GM19438 (cell line): ENCODE data around the gene MRGPRG.

Experiments used
- ATAC-seq: cut with Tn5 transposase; IDR thresholded peaks from one replicate; pipeline ENCODE4 v1.9.1; 2021; ENCODE audit warnings: low read depth; ENCODE audit not compliant: unreplicated experiment

The MRGPRG gene

DNA sequence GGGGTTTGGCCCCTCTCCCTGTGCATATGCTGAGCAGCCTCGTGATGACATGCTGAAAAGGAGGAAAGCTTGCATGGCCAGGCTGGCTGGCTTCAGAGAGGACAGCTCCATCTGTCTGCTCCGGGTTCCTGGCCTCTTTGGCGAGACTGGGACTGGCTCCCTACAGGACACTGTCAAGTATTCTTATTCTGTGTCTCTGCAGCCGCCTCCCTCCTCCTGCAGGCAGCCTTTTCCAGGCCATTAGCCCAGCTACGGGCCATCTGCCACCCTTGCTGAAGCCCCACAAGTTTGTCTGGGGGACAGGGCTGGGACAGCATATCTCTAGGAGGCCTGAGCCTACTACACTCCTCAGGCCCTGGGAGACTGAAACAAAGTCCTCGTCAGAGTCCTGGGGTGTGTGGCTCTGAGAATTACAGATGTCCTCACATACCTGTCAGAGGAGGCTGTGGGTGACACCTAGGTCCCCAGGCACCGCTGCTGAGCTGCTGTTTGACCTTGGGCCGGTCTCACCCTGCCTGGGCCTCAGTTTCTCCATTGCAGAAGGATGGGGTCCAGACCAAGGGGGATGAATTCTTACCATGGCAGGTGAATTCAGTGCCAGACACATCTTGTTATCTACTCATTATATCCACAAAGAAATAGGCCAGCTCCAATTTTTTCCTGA is 11.0 kb downstream of the MRGPRG start:
- no peak for ATAC-seq

DNA sequence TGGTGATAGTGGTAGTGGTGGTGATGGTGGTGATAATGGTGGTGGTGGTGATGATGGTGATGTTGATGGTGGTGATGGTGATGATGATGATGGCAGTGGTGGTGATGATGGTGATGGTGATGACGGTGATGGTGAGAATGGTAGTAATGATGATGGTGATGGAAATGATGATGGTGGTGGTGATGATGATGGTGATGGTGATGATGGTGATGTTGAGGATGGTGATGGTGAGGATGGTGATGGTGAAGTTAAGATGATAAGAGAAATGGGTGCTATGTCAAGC is 11.8 kb downstream of the MRGPRG start:
- ATAC-seq = no peak

DNA sequence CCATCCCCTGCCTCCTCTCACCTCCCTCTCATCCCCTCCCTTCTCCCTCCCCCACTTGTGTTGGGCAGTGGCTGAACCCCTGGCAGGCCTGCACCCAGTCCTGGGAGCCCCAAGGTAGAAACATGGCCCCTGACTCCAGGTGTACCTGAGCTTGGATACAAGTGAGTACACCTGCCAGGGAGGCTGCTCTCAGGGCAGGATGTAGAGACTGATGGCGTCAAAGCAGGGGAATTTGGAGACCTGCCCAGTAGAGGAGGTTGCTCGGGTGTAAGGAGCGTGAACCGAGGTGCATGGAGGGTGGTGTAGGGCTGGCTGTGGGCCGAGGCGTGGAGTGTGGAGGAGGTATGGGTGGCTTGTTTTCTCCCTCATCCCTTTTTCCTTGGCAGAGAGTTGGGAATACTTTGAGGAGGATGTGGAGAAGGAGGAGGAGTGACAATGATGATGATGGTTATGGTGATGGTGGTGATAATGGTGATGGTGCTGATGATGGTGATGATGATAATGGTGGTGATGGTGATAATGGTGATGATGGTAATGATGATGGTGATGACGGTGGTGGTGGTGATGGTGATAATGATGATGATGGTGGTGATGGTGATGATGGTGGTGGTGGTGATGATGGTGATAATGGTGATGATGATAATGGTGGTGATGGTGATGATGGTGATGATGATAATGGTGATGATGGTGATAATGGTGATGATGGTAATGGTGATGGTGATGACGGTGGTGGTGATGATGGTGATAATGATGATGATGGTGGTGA is 12.3 kb downstream of the MRGPRG start:
- no peak for ATAC-seq

DNA sequence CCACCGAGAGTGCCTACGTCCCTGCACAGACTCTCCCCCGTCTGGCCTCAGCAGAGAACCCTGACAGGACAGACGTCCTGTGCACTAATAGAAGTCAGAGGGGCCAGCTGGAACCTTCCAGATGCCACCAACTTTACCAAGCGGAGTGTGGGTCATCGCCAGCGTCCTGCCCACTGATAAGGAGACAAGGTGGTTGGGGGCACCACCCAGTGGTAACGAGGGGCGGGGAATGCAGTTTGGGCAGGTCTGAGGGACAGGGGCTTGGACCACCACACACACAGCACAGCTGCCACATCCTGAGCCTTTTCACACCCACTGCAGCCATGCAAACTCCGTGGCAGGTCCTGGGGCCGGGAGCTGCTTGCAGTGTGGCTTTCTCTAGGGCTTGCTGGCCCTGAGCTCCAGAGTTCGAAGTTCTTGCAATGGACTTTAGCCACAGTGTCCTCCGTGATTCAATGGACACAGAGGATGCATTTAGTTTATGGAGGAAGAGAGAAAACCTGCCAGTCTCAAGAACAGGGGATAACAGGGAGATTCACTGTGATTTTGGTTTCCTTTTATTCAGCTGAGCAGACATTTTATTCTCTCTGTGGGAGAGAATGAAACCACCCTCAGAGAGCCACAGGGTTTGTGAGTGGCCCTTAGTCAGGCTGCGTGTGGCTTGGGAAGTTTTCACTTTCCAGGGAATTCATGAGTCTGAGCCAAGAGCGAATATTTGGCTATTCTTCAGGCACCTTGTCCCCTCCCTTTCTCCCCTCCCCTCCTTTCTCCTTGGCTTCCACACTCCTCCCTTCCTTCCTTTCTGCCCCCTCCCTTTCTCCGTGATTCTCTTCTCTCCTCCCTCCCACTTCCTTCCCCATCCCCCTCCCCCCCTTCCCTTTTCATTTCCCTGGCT is 13.1 kb downstream of the MRGPRG start:
- ATAC-seq = no peak

DNA sequence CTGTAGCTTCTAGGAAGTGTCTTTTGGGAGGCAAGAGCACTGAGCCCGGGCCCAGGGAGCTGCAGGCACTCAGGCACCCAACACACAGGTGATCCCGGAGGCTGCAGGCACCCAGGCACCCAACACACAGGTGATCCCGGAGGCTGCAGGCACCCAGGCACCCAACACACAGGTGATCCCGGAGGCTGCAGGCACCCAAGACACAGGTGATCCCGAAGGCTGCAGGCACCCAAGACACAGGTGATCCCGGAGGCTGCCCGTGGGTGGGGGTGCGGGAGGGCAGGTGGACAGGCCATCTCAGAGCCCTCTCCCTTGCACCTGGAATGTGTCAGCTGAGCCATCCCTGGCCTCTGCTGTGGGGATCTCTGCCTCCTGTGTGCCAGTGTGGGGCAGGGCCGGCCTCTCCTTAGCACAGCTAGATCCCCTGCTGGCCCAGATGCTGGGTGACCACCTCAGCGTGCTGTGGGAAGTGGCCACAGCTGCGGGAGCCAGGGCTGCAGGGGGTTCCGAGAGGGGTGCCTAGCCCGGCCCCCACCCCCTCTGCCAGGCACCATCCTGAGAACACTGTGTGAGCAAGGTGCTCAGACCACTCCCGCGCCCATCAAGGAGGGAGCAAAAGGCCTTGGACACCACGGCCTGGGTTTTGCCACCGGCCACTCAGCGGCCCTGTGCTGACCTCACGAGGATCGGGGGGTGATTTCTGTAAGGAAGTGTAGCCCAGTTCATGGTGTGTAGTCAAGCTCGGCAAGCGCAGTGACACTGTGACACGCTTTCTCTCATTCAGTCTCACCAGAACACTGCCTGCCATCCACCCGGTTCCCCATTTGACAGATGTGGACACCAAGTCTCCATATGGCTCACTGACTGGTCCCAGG is 14.2 kb downstream of the MRGPRG start:
- ATAC-seq = no peak

DNA sequence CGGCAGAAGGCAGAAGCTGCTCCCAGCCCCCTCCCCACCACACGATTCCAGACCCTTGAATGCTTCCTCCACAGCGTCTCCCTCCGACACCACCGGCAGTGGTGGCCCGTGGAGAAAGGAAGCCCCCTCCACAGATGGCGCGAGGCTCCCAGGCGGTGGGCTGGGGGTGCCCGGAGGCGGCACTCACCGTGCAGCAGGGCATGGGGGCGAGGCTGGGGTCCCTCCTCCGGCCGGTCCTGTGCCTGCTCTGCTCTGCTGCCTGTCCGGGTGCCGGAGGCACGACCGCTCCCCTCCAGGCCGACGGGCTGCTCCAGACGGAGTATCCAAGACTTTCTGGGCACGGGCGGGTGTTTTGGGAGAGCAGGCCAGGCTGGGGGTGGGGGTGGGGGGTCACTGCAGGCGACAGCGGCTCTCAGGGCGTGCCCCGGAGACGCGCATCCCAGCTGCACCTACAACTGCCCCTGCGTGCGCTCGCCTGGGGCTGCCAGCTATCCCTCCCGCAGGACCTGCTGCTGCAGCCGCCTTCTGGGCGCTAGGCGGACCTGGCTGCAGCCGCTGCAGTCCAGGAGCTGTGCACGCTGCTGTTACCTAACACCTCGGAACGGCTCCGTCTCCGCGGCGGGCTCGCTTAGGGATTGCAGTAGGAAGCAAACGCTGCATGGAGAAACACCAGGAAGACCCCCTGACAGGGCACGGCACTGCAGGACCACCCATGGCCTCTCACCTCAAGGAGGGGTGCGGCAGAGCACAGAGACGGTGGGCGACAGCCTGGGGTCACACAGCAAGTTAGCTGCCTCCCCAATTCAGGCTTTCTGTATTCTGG is 15.2 kb downstream of the MRGPRG start:
- no peak for ATAC-seq

DNA sequence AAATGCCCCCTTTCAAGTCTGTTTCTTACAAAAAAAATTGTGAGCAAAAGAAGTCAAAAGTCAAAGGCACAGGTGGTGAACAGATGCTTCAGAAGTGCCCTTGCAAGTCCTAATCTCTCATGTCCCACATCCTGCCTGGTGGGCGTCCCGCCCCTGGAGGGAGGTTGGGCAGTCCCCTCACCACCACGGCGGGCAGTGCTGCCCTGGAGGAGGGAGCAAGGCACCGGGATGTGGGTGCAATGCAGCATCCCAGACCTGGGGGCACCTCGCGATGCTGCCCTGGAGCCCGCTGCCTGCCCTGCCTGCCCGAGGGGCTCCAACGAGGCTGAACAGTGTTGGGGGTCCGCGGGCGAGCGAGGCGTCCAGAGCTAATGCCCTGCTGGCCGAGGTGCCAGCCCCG is 15.9 kb downstream of the MRGPRG start:
- no peak for ATAC-seq

DNA sequence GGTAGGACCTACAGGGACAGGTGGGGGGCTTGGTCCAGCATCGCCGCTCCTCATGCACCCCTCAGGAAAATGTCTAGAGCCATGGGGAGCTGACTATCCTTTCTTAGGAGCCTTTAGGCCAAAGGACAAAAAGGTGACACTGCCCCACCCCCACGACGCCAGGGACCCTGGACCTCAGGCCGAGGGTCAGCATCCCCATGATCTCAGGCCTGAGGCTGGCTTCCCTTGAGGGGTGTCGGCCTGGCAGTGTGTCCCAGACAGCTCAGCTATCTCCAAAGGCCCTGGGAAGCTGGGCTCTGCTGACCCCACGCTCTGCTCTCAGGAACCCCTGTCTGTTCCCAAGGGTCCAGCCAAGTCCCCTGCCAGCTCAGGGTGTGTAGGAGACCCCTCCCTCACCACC is 16.3 kb downstream of the MRGPRG start:
- no peak for ATAC-seq

DNA sequence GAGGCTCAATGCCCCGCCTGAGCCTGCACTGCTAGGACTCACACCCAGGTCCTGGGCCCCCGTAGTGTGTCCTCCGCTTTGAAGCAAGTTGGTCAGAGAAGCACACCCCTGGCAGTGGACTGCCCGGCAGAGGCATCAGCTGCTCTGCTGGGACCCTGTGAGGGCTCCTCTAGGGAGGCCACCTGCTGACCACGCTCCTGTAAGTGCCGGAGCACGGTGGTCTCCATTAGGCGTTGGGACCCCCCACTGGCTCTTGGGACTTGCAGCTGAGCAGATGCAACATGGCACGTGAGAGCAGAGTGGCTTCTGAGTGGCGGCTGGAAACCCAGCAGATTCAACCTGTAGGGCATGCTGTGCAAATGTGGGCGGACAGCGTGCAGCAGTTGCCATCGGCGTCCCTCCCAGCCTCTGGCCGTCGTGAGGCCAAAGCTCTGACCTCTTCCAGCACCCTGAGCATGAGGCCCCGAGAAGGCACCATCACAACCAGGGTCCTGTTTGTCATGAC is 16.9 kb downstream of the MRGPRG start:
- no peak for ATAC-seq

DNA sequence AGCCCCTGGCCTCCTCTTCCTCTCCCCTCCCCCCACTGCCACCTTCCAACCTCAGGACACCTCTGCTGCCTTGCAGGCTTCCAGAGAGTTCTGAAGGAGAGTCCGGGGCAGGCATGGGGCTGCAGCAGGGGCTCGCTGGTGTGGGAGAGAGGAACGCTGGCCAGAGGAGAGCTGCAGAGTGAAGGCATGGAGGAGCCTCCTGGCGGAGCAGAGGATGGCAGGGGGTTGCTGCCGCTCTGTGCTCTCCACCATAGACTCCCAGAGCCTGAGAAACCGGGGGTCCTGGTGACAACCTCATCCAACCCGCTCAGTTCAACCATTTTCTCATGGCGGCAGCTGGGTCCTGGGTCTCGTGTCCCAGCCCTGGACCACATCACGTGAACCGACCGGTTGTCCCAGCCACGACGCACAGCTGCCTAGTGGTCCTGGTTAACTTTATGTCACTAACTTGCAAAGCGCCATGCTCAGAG is 17.5 kb downstream of the MRGPRG start:
- no peak for ATAC-seq

DNA sequence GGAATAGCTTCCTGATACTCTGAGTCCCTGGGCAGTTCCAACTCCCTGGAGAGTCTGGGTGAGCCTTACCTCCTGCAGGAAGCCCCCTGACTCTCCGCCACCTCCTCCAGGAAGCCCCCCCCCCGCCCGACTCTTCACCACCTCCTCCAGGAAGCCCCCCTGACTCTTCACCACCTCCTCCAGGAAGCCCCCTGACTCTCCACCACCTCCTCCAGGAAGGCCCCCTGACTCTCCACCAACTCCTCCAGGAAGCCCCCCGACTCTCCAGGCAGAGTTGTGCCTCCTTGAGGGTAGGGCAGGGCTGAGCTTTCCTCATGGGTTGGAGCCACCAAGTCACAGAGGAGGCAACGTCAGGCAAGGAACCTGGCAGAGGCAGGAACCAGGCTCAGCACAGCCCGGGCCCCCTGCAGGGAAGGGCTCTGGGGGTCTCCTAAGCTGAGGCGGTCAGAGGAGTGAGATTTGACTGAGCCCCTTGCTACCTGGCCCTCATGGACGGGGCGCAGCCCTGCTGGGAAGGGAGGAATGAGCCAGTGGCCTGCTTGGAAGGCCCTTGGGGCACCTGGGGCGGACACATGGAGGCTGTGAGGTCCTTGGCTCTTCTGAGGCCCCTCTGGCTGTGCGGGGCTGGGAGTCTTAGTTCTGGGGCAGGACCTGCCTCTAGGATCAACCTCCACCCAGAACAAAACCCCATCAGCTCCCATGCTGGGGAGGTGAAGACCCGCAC is 18.1 kb downstream of the MRGPRG start:
- no peak for ATAC-seq

DNA sequence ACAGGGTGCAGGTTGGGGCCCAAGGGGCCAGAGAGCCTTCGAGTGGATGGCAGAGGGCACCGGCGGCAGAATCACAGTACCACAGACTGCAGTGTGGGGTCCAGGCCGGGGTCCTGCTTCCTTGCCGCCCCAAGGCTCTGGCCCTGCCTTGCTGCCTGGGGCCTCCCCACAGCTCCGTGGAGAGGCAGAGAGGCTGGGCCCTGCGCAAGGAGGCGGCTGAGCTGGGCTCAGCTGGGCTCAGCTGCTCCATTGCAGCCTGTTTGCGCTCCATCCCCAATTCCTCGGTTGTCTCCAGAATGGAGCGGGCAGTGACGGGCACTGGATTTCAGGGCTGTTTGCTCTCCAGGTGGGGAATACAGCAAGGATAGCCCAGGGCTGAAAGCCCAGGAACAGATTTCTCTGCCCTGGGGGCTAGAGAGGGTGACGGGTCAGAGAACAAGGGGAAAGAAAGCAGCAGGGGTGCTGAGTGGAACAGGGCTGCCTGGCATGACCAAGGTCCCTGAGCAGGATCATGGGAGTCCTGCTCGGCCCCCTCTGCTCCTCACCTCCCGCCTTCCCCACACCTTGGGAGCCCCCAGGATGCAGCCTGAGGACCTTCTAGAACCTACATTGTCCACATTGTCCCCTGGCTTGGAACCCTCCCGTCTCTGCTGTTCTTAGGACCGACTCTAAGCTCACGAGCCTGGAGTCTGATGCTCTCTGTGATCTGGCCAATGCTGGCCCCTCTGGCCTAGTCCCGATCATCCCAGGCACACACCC is 18.9 kb downstream of the MRGPRG start:
- ATAC-seq = no peak

DNA sequence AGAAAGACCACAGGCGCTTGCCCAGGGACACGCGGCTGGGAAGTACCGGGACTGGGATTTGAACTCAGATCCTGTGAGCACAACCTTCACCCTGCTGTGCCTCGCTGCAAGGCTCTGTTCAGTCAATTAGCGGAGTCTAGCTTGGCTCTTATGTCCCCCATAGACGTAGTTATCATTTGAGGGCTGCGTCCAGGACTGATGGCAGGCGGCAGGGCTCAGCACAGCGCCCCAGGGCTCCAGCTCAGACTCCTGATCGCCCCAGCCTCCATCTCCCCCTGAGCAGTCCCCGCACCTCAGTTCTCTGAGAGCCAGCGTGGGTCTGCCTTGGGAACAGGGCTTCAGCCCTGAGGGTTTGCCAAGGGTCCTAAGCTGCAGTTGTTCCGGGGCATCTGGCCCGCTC is 19.8 kb downstream of the MRGPRG start:
- no peak for ATAC-seq

DNA sequence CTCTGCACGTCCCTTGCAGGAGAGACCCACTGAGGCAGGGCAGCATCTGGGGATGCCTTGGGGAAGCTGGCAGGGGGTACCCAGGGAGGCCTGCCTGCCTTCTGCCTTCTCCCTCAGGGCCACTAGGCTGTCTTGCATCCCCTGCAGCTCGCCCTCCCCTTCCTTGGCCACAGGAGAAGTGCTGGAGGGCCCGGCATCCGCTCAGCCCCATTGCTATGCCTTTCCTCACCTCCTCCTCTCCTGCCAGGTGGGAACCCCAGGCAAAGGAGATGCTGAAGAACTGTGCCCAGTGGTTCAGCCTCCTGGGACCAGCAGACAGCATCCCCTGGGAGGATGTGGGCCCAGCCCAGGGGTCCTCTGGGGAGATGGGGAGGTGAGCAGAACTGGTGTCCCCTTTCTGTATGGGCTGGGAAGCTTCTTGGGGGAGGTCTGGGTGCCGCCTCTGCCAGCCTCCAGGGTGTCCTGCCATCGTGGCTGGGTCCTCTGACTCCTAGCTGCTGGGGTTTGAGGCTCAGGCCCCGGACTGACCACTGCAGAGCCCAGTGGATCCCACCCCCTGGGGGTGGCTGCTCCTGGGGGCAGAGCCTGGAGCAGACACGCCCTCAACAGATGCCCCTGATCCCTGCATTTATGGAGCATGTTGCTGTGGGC is 20.6 kb downstream of the MRGPRG start:
- ATAC-seq = no peak

DNA sequence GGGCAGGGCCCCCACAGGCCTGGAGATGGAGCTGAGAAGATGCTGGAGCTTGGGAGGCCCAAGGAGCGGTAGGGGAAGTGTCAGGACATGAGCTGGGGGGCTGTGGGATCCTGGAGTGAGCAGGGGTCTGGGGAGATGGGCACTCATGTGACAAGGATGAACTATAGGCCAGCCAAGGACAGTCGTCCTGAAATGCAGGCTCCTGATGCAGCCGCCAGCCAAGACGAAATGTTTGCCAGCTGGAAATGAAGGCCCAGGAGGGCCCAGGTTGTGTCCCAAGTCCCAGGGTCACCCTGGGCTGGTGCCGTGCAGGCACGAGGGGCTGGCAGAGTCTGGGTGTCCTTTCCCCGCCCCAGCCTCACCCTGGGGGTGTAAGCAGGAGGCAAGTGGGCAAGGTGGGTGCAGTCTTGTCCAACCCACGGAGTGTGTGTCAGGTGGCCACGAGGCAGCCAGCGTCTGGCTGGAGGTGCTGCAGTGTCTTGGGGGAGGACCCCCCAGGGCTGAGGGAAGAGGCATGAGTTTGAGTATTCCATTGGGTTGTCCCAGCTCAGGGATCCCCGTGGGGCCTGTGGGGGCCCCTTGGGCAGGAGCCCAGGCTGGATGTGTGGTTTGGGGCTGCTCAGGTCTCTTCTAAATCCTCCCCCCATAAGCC is 21.4 kb downstream of the MRGPRG start:
- no peak for ATAC-seq

DNA sequence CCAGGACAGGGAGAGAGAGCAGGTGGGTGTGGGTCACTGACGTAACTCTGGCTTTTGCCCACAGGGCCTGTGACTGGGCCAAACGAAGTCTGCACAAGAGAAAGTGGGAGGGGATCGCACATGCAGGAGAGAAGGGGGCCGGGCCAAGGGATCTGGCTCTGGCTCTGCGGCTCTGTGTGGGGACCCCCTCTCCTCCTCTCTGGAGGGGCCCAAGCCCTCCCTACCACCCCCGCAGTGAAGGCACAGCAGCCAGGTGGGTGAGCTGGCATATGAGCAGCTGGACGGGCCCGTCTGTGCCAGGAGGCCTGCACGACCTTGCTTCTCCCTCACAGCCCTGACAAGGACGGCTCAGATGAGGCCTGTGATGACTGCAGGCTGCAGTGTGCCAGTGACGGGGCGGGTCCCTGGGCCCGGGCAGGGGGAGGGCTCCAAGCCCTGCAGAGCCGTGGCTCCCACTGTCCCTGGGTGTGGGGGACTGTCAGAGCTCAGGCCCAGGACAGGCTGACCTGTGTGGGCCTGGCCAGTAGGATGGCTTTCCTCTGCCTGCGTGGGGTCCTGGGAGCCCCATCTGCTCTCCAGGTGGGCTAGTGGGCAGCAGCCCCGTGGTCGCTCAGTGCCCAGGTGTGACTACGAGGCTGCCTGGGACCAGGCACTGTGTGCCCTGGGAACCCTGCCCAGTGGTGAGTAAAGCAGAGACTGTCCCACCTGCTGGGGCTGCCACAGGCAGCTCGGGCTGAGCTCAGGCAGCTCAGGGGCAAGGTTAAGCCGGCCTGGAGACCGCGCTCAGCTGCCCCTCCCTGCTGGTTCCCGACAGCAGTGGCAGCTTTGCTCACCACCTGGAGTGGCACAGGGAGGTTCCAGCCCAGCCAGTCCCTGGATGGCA is 22.2 kb downstream of the MRGPRG start:
- no peak for ATAC-seq
